Ovary (tissue), 3 donors: ENCODE data around the gene ATOH7.

ENCODE experiments used
- EP300 ChIP-seq: sonication (generic); formaldehyde crosslinking; IDR thresholded peaks from one replicate; pipeline ENCODE4 v1.6.1; 2017; ENCODE audit warnings: antibody characterized with exemption
- POLR2A ChIP-seq: fragments of 450-650 bp; IDR thresholded peaks from one replicate; pipeline ENCODE4 v1.6.1; 2017; ENCODE audit warnings: antibody characterized with exemption, mild to moderate bottlenecking, moderate library complexity
- TF ChIP-seq, protein P1 (sequence below), 3 donors: fragments of 450-650 bp in 2 of 3; fragments of 200-600 bp in 1 of 3; IDR thresholded peaks; one replicate each; pipeline versions ENCODE4 v1.5.1 to v1.8.0; 2016 to 2022; ENCODE audit warnings: antibody characterized with exemption in 3 of 3, mild to moderate bottlenecking in 1 of 3
- donor health status: DM: no; HTN: no; CAD: no.

DNA sequence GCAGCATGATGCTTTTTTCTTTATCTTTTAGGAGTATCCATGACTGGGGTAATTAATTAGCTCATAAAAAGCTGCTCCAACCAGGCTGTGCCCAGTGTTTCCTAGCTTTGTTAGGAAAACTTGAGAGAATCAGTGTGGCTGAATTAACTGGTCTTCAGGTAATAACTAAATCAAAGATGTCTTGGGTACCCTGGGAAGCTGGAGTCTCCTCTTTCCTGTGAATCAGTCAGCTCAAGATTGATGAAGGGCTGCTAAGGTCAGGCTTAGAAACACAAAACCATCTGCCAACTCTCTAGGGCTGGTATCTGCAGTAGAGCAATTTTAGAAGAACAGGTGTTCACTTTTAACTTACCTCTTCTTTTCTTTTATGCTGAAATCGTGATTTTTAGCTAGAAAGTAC, 21.4 kb upstream of the ATOH7 start:
- TF ChIP-seq, protein P1, sequence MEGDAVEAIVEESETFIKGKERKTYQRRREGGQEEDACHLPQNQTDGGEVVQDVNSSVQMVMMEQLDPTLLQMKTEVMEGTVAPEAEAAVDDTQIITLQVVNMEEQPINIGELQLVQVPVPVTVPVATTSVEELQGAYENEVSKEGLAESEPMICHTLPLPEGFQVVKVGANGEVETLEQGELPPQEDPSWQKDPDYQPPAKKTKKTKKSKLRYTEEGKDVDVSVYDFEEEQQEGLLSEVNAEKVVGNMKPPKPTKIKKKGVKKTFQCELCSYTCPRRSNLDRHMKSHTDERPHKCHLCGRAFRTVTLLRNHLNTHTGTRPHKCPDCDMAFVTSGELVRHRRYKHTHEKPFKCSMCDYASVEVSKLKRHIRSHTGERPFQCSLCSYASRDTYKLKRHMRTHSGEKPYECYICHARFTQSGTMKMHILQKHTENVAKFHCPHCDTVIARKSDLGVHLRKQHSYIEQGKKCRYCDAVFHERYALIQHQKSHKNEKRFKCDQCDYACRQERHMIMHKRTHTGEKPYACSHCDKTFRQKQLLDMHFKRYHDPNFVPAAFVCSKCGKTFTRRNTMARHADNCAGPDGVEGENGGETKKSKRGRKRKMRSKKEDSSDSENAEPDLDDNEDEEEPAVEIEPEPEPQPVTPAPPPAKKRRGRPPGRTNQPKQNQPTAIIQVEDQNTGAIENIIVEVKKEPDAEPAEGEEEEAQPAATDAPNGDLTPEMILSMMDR (IDR thresholded peaks at IDR 0.05): no peak
- no peak for TF ChIP-seq EP300
- no peak for TF ChIP-seq POLR2A
